ENCODE measurements around the gene RAX. TPM values are rescaled to one million over a fixed set of nuclear protein-coding genes. Genes with fewer than 3 reads are reported as not detected.
A peak's percentile ranks its signal among the peaks of the same experiment; 100 is the strongest.

RAX gene
- total and polyA plus RNA-seq, 2 of the 8 experiments (the other 6 are each of a cell fraction or from before 2014, with no cell fraction given) = 0.12 to 0.52 TPM

GRCh38 chr18:59264651-59265245, 8.5 kb downstream of the RAX start:
- no peak overlapping the region for H2AFZ ChIP-seq (ENCODE audit: low read length)
- H3K23ac ChIP-seq (ENCODE audit: insufficient read length) = no peak overlapping the region
- no peak overlapping the region for H3K27ac ChIP-seq (ENCODE audit: low read depth, low read length)
- peaks cover 58 to 73% (median 71%) of the 10 kb centered on the region in 4 experiments for H3K27me3 ChIP-seq (replicated peaks in 1 of 4; ENCODE audit: control insufficient read depth in 3 of 4, extremely low read depth in 1 of 4, insufficient read depth in 3 of 4, low read length in 3 of 4)
- H3K9ac ChIP-seq (replicated peaks in 1 of 4; ENCODE audit: extremely low read depth in 1 of 4, low read depth in 3 of 4, low read length in 3 of 4) = no peak overlapping the region
- no peak overlapping the region for H4K8ac ChIP-seq (ENCODE audit: extremely low read depth, insufficient read depth, low read length)
- no peak overlapping the region for H3K4ac ChIP-seq (replicated peaks; ENCODE audit: insufficient read length, low read depth, low read length)
- H3K4me2 ChIP-seq (ENCODE audit: insufficient read depth in 1 of 2, low read depth in 2 of 2, low read length in 2 of 2) = peak overlapping the region; percentile 77 to 88
- peak in 1 of 2 experiments; percentile 67 for DNase-seq (ENCODE audit: low read depth in 1 of 2, low spot score in 2 of 2)
- no peak overlapping the region for H3K56ac ChIP-seq (replicated peaks; ENCODE audit: insufficient read length, low read depth, low read length)
- H2BK120ac ChIP-seq (replicated peaks; ENCODE audit: low read depth, low read length) = no peak overlapping the region
- no peak overlapping the region for H4K91ac ChIP-seq (replicated peaks; ENCODE audit: insufficient read length, low read length)
- H3K79me2 ChIP-seq (ENCODE audit: control insufficient read depth in 1 of 2, insufficient read depth in 2 of 2, low read length in 2 of 2) = no peaks in the 10 kb centered on the region
- no peak overlapping the region for H3K18ac ChIP-seq (ENCODE audit: extremely low read depth, low read length)
- ChIA-PET CTCF (ENCODE audit: partially characterized antibody) (interaction anchor here (1.0 to 15.5 kb wide), 10 partner anchors 9 to 614 kb away, joined by 3 to 129 read pairs (median 8); partner anchors contain the start of genes GRP and RAX), POLR2A (ENCODE audit: partially characterized antibody) (interaction anchor here (1.0 to 2.3 kb wide), 4 partner anchors 8 to 44 kb away, joined by 3 to 11 read pairs (median 6); partner anchors contain the start of gene RAX)
- H3K36me3 ChIP-seq (ENCODE audit: control insufficient read depth in 2 of 4, insufficient read depth in 4 of 4, low read length in 3 of 4) = no peaks in the 10 kb centered on the region; a peak in 1 of 8 replicates
- 6% methylated on average over 39 of the region's 41 CpGs; no CpG with 5 or more reads in 1 of the 2 experiments for WGBS, 2 experiments (ENCODE audit: extremely low coverage in 1 of 2, insufficient coverage in 1 of 2, insufficient read length in 1 of 2, insufficient replicate concordance in 2 of 2, low coverage in 1 of 2, low lambda C conversion rate in 2 of 2, missing lambda C conversion rate in 1 of 2)
- FAIRE-seq = no peak
- H3K14ac ChIP-seq (ENCODE audit: insufficient read length) = no peak overlapping the region
- no peak overlapping the region for H2BK12ac ChIP-seq (ENCODE audit: low read depth, low read length)
- peaks cover 10% of the 10 kb centered on the region; the same call in 1 of the 2 replicates for H3K23me2 ChIP-seq (ENCODE audit: low read depth, low read length)
- H4K5ac ChIP-seq (ENCODE audit: insufficient read length, low read depth, low read length) = no peak overlapping the region
- peaks cover 3 to 16% of the 10 kb centered on the region in 2 experiments for H4K20me1 ChIP-seq (replicated peaks in 1 of 2; ENCODE audit: control insufficient read depth in 1 of 2, insufficient read depth in 2 of 2, low read length in 2 of 2)
- H2BK5ac ChIP-seq (ENCODE audit: low read depth, low read length) = no peak overlapping the region
- no peaks in the 10 kb centered on the region for H3K79me1 ChIP-seq (ENCODE audit: low read depth, low read length)
- no peak overlapping the region for H2BK20ac ChIP-seq (ENCODE audit: low read length)
- H3K4me1 ChIP-seq (replicated peaks in 1 of 4; ENCODE audit: control insufficient read depth in 3 of 4, insufficient read depth in 4 of 4, low read length in 3 of 4) = peaks cover 0 to 34% (median 23%) of the 10 kb centered on the region in 4 experiments; a peak in 6 of 7 replicates
- H2AK5ac ChIP-seq (ENCODE audit: low read depth, low read length) = no peak overlapping the region
- peak overlapping the region; percentile 29 to 60 (median 51); a peak in 7 of 8 replicates for H3K4me3 ChIP-seq (ENCODE audit: extremely low read depth in 1 of 4, insufficient read depth in 2 of 4, low read depth in 3 of 4, low read length in 4 of 4)
- no peak overlapping the region; the same call in 1 of the 2 replicates for H2BK15ac ChIP-seq (ENCODE audit: low read length)
- H3K9me3 ChIP-seq (ENCODE audit: insufficient read depth in 2 of 2, low read depth in 1 of 2, low read length in 1 of 2) = no peaks in the 10 kb centered on the region
- TF ChIP-seq CTCF (IDR thresholded peaks at IDR 0.05; ENCODE audit: control extremely low read depth in 1 of 3, insufficient read depth in 1 of 3, low read depth in 1 of 3, low read length in 3 of 3) = peak in 1 of 3 experiments; percentile 35; a peak in 1 of 4 replicates
- no peak for TF ChIP-seq EP300 (IDR thresholded peaks at IDR 0.05; ENCODE audit: borderline replicate concordance in 1 of 2, low read depth in 2 of 2, low read length in 2 of 2)
- TF ChIP-seq ASH2L (IDR thresholded peaks at IDR 0.05; ENCODE audit: low read length) = peak; percentile 34
- TF ChIP-seq SUZ12 (IDR thresholded peaks at IDR 0.05; ENCODE audit: low read length) = peak; percentile 92
- peak; percentile 55 for TF ChIP-seq EZH2 (IDR thresholded peaks at IDR 0.05; ENCODE audit: low read depth, low read length, severe bottlenecking)
- peak; percentile 10 for TF ChIP-seq KDM4A (IDR thresholded peaks at IDR 0.05; ENCODE audit: low read depth, low read length, severe bottlenecking)
- peak; percentile 73 for TF ChIP-seq RNF2 (IDR thresholded peaks at IDR 0.05; ENCODE audit: borderline replicate concordance, low read depth, low read length, missing control alignments, poor library complexity, severe bottlenecking)
